Gastrocnemius medialis (tissue), 4 donors: ENCODE measurements around the gene PLB1.

Experiments used
- POLR2A ChIP-seq, 2 donors: fragments of 450-650 bp; IDR thresholded peaks; one replicate each; pipeline ENCODE4 v1.6.1; 2017; ENCODE audit warnings: antibody characterized with exemption in 2 of 2, mild to moderate bottlenecking in 2 of 2, moderate library complexity in 2 of 2
- TF ChIP-seq, protein P1 (sequence below), 5 experiments: fragments of 450-650 bp in 3 of 5; fragments of 200-600 bp in 2 of 5; sonication (generic) in 2 of 5; IDR thresholded peaks in 4 of 5; conservative IDR thresholded peaks in 1 of 5; 1 replicate in 4 of 5; 2 replicates in 1 of 5; pipeline ENCODE4 v1.5.1; 2016 to 2019; ENCODE audit warnings: antibody characterized with exemption in 5 of 5, mild to moderate bottlenecking in 3 of 5, moderate library complexity in 3 of 5

DNA sequence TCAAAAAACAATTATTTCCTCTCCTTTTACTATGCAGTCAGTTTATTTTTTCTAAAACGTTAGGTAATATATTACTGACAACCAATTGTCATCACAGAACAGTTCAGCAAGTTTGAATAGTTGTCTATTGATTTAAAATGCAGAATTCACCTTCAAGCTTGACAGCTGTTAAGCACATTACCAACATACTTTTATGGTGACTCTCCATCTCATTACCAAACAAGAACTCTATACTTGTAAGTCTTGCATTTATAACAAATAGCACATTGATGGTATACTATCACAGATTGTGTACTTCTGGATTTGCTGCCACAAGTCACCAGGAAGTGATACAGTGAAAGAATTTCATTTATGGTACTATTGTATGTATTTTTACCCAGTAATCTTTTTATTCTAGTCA, 156.4 kb downstream of the PLB1 start:
- TF ChIP-seq, protein P1, sequence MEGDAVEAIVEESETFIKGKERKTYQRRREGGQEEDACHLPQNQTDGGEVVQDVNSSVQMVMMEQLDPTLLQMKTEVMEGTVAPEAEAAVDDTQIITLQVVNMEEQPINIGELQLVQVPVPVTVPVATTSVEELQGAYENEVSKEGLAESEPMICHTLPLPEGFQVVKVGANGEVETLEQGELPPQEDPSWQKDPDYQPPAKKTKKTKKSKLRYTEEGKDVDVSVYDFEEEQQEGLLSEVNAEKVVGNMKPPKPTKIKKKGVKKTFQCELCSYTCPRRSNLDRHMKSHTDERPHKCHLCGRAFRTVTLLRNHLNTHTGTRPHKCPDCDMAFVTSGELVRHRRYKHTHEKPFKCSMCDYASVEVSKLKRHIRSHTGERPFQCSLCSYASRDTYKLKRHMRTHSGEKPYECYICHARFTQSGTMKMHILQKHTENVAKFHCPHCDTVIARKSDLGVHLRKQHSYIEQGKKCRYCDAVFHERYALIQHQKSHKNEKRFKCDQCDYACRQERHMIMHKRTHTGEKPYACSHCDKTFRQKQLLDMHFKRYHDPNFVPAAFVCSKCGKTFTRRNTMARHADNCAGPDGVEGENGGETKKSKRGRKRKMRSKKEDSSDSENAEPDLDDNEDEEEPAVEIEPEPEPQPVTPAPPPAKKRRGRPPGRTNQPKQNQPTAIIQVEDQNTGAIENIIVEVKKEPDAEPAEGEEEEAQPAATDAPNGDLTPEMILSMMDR (IDR thresholded peaks at IDR 0.05 in 4 of 5, conservative IDR thresholded peaks at IDR 0.05 in 1 of 5) = no peak
- no peak for TF ChIP-seq POLR2A (IDR thresholded peaks at IDR 0.05)
